ENCODE data around the gene CFAP73. TPM values are rescaled to one million over a fixed set of nuclear protein-coding genes. Genes with fewer than 3 reads are reported as not detected.

Gene CFAP73
- total RNA-seq, 1 experiment from 2014 or later: not detected

- Histone ChIP-seq H3K36me3 (replicated peaks; ENCODE audit: control insufficient read depth, insufficient read depth, low read length) (peaks cover 15% of the 10 kb centered on the region), H3K27me3 (ENCODE audit: control insufficient read depth, insufficient read depth, low read length) (peaks cover 19% of the 10 kb centered on the region), H3K4me3 (ENCODE audit: insufficient read depth, low read depth, low read length) (no peak overlapping the region)
- no peak for DNase-seq
These were observed 9.1 kb downstream of the CFAP73 start for GRCh38 chr12:113158439-113159203.

GRCh38 chr12:113159937-113160336 lies 10.4 kb downstream of the CFAP73 start:
- peaks cover 18% of the 10 kb centered on the region for H3K36me3 ChIP-seq (replicated peaks; ENCODE audit: control insufficient read depth, insufficient read depth, low read length)
- peaks cover 7% of the 10 kb centered on the region for H3K27me3 ChIP-seq (ENCODE audit: control insufficient read depth, insufficient read depth, low read length)
- DNase-seq: no peak
- H3K4me3 ChIP-seq (ENCODE audit: insufficient read depth, low read depth, low read length): no peak overlapping the region

- peaks cover 22% of the 10 kb centered on the region for H3K36me3 ChIP-seq (replicated peaks; ENCODE audit: control insufficient read depth, insufficient read depth, low read length)
- no peak overlapping the region for H3K4me3 ChIP-seq (ENCODE audit: insufficient read depth, low read depth, low read length)
- H3K27me3 ChIP-seq (ENCODE audit: control insufficient read depth, insufficient read depth, low read length): no peaks in the 10 kb centered on the region; the same call in 1 of the 2 replicates
- DNase-seq: peak; percentile 99
These were observed 12.0 kb downstream of the CFAP73 start for GRCh38 chr12:113161415-113162016.

GRCh38 chr12:113162102-113163029 lies 12.8 kb downstream of the CFAP73 start:
- Histone ChIP-seq H3K27me3 (ENCODE audit: control insufficient read depth, insufficient read depth, low read length) (no peaks in the 10 kb centered on the region; the same call in 1 of the 2 replicates), H3K36me3 (replicated peaks; ENCODE audit: control insufficient read depth, insufficient read depth, low read length) (peaks cover 24% of the 10 kb centered on the region), H3K4me3 (ENCODE audit: insufficient read depth, low read depth, low read length) (no peak overlapping the region)
- DNase-seq: peak; percentile 88

GRCh38 chr12:113163030-113163360 lies 13.5 kb downstream of the CFAP73 start:
- no peak for DNase-seq
- H3K36me3 ChIP-seq (replicated peaks; ENCODE audit: control insufficient read depth, insufficient read depth, low read length): peaks cover 23% of the 10 kb centered on the region
- H3K4me3 ChIP-seq (ENCODE audit: insufficient read depth, low read depth, low read length): no peak overlapping the region
- no peaks in the 10 kb centered on the region for H3K27me3 ChIP-seq (ENCODE audit: control insufficient read depth, insufficient read depth, low read length)

- DNase-seq: no peak
- H3K27me3 ChIP-seq (ENCODE audit: control insufficient read depth, insufficient read depth, low read length): no peaks in the 10 kb centered on the region
- no peak overlapping the region for H3K4me3 ChIP-seq (ENCODE audit: insufficient read depth, low read depth, low read length)
- H3K36me3 ChIP-seq (replicated peaks; ENCODE audit: control insufficient read depth, insufficient read depth, low read length): peaks cover 24% of the 10 kb centered on the region
These were observed 14.5 kb downstream of the CFAP73 start for GRCh38 chr12:113164014-113164413.

- peak; percentile 33 for DNase-seq
- Histone ChIP-seq H3K4me3 (ENCODE audit: insufficient read depth, low read depth, low read length) (no peak overlapping the region), H3K27me3 (ENCODE audit: control insufficient read depth, insufficient read depth, low read length) (no peaks in the 10 kb centered on the region), H3K36me3 (replicated peaks; ENCODE audit: control insufficient read depth, insufficient read depth, low read length) (peaks cover 24% of the 10 kb centered on the region)
These were observed 16.3 kb downstream of the CFAP73 start for GRCh38 chr12:113165521-113166450.

GRCh38 chr12:113167868-113168267 lies 18.3 kb downstream of the CFAP73 start:
- peak; percentile 50 for DNase-seq
- peaks cover 38% of the 10 kb centered on the region for H3K36me3 ChIP-seq (replicated peaks; ENCODE audit: control insufficient read depth, insufficient read depth, low read length)

GRCh38 chr12:113169697-113170096 lies 20.2 kb downstream of the CFAP73 start:
- Histone ChIP-seq H3K36me3 (replicated peaks; ENCODE audit: control insufficient read depth, insufficient read depth, low read length) (peaks cover 43% of the 10 kb centered on the region), H3K27me3 (ENCODE audit: control insufficient read depth, insufficient read depth, low read length) (no peaks in the 10 kb centered on the region), H3K4me3 (ENCODE audit: insufficient read depth, low read depth, low read length) (no peak overlapping the region)
- DNase-seq: peak; percentile 38

More at GRCh38 chr12:113167868-113168267, 18.3 kb downstream of the CFAP73 start:
- no peaks in the 10 kb centered on the region for H3K27me3 ChIP-seq (ENCODE audit: control insufficient read depth, insufficient read depth, low read length)
- H3K4me3 ChIP-seq (ENCODE audit: insufficient read depth, low read depth, low read length): no peak overlapping the region

- H3K36me3 ChIP-seq (replicated peaks; ENCODE audit: control insufficient read depth, insufficient read depth, low read length): peaks cover 40% of the 10 kb centered on the region
- no peak for DNase-seq
- no peaks in the 10 kb centered on the region for H3K27me3 ChIP-seq (ENCODE audit: control insufficient read depth, insufficient read depth, low read length)
- no peak overlapping the region for H3K4me3 ChIP-seq (ENCODE audit: insufficient read depth, low read depth, low read length)
These were observed 20.9 kb downstream of the CFAP73 start for GRCh38 chr12:113170457-113170856.

- DNase-seq: no peak
- Histone ChIP-seq H3K4me3 (ENCODE audit: insufficient read depth, low read depth, low read length) (no peak overlapping the region), H3K36me3 (replicated peaks; ENCODE audit: control insufficient read depth, insufficient read depth, low read length) (peaks cover 41% of the 10 kb centered on the region), H3K27me3 (ENCODE audit: control insufficient read depth, insufficient read depth, low read length) (no peaks in the 10 kb centered on the region)
These were observed 21.4 kb downstream of the CFAP73 start for GRCh38 chr12:113170926-113171325.

GRCh38 chr12:113171543-113171942 lies 22.0 kb downstream of the CFAP73 start:
- Histone ChIP-seq H3K4me3 (ENCODE audit: insufficient read depth, low read depth, low read length) (no peak overlapping the region), H3K27me3 (ENCODE audit: control insufficient read depth, insufficient read depth, low read length) (no peaks in the 10 kb centered on the region), H3K36me3 (replicated peaks; ENCODE audit: control insufficient read depth, insufficient read depth, low read length) (peaks cover 43% of the 10 kb centered on the region)
- no peak for DNase-seq

GRCh38 chr12:113172185-113172584 lies 22.7 kb downstream of the CFAP73 start:
- H3K27me3 ChIP-seq (ENCODE audit: control insufficient read depth, insufficient read depth, low read length): no peaks in the 10 kb centered on the region
- H3K36me3 ChIP-seq (replicated peaks; ENCODE audit: control insufficient read depth, insufficient read depth, low read length): peaks cover 47% of the 10 kb centered on the region
- no peak for DNase-seq
- no peak overlapping the region for H3K4me3 ChIP-seq (ENCODE audit: insufficient read depth, low read depth, low read length)

Data from H7 (cell line).